NCI-H2196 (cell line): ENCODE results near the gene GPR171.
A peak's percentile ranks its signal among the peaks of the same experiment; 100 is the strongest.
"Not testable (repeated sequence)": the region's sequence is repeated elsewhere in the genome, so short reads cannot be mapped to it uniquely, and the experiment has no call there.

Experiments
- DNase-seq: peaks from one replicate; lab custom pipeline; 2025; ENCODE audit not compliant: unreplicated experiment; lab: John Stamatoyannopoulos, UW

GPR171 gene, protein sequence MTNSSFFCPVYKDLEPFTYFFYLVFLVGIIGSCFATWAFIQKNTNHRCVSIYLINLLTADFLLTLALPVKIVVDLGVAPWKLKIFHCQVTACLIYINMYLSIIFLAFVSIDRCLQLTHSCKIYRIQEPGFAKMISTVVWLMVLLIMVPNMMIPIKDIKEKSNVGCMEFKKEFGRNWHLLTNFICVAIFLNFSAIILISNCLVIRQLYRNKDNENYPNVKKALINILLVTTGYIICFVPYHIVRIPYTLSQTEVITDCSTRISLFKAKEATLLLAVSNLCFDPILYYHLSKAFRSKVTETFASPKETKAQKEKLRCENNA

DNA sequence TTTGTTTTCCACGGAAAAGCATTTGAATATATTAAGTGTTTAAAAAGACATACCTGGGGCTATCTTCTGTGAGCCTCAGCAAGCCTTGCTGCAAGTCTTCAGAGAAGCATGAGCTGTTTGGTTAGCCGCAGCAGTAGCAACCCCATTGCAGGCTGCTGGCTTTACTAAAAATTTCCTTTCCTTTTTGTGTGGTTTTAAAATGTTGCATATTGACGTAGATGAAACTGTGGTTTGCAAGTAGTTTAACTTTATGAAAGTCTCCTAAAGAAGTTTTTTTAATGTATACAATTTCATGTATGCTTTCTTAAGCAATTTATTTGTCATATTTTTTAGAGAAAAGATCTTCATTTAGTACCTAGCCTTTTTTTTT is at the start of gene GPR171:
TSS of gene GPR171 (minus strand) at position 166 of the 370 bp plus-strand sequence. CDS start 3,830 bp downstream, outside the sequence.
- DNase-seq: no peak

DNA sequence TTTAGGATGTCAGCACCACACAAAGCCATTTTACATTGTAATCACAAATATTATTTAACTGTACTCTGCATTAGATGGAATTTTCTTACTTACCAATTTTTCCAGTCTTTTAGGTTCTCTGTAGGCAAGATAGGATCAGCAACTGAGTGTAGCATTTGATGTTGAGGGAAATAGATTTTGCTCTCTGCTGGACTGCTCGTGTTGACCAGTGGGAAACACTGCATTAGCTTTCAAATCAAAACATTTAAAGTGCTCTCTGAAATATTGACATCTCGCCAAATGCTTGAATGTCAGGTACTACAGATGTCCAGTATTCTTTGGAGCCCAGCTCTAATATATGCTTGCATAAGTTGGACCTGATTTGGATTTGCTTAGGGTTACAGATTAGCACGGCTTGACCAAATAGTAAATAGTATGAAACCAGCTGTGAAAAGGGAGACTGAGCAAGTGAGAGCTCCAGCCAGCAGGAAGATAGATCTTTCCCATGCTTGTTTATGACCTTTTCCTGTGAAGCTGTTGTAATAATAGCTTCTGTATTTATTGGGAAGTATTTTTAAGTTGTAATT is 45.8 kb upstream of the GPR171 start:
- DNase-seq: peak; percentile 21

DNA sequence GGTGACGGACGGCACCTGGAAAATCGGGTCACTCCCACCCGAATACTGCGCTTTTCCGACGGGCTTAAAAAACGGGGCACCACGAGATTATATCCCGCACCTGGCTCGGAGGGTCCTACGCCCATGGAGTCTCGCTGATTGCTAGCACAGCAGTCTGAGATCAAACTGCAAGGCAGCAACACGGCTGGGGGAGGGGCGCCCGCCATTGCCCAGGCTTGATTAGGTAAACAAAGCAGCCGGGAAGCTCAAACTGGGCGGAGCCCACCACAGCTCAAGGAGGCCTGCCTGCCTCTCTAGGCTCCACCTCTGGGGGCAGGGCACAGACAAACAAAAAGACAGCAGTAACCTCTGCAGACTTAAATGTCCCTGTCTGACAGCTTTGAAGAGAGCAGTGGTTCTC is 39.0 kb upstream of the GPR171 start:
- DNase-seq: not testable (repeated sequence)

DNA sequence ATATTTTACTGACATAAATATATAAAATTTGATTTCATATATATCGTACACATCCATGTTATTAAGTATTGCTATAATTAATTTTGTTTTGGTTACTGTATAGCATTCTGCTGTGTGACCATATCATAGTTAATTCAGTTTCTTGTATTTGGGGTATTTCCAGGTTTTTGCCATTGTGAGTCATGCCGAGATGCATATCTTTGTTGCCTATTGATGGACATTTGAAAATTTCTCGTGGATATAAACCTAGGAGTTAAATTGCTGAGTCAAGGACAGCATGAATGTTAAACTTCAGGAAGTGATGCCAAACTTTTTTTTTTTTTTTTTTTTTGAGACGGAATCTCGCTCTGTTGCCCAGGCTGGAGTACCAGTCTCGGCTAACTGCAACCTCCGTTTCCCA is 33.7 kb upstream of the GPR171 start:
- DNase-seq: no peak

DNA sequence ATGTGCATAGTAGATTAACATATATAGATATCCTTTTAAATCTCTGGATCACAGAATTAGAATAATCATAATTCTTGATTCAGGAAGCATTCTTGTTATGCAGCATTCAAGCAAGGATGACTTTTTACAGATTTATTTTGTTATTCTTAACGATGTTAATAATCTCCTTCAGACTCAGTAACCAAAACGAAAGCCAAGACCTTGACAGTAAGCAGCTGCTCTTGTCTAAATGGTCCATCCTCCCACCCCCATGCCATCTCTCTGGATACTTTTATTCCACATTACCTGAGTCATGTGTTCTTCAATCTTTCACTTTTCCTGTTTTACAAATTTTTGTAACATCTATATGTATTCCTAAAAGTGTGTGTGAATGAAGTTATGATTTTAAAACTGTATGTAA is 33.3 kb upstream of the GPR171 start:
- no peak for DNase-seq

DNA sequence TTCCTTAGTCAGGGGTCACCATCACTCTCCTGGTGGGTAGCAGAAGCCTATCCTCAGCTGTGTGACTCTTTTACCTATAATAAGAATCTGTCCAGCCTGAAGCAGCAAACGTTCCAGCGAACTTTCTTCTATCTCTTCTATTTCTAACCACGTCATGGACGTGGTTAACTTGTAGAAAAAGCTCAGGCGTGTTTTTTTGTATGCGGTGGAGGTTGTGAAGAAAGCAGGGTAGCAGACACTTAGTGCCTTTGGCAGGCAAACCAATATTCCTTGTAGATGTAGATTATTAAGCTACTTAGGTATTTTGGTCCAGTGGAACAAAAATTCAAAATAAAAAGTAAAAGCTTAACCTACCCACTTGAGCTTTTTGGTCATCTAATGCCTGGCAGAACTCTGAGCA is 31.8 kb upstream of the GPR171 start:
- DNase-seq: no peak

DNA sequence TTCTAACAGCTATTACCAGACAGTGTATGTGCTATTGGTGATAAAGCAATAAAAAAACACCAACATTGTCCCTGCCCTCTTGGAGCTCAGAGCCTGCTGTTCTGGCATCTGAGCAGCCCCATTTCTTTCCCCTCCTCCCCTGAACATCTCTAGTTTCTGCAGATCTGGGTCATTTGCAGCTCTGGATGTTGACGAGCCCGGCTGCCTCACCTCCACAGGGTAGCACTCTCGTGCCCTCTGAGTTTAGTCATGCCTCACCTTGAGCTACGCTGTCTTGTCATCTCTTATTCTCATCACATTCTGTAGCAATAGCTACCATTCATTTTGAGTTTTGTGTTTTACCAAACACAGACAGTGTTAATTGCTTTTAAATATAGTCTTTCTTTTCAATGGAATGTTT is 30.0 kb upstream of the GPR171 start:
- no peak for DNase-seq

DNA sequence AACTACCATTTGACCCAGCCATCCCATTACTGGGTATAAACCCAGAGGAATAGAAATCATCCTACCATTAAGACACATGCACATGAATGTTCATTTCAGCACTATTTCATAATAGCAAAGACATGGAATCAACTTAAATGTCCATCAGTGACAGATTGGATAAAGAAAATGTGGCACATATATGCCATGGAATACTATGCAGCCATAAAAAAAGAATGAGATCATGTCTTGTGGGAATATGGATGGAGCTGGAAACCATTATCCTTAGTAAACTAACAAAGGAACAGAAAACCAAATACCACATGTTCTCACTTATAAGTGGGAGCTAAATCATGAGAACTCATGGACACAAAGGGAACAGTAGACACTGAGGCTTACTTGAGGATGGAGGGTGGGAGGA is 29.4 kb upstream of the GPR171 start:
- DNase-seq: not testable (repeated sequence)

DNA sequence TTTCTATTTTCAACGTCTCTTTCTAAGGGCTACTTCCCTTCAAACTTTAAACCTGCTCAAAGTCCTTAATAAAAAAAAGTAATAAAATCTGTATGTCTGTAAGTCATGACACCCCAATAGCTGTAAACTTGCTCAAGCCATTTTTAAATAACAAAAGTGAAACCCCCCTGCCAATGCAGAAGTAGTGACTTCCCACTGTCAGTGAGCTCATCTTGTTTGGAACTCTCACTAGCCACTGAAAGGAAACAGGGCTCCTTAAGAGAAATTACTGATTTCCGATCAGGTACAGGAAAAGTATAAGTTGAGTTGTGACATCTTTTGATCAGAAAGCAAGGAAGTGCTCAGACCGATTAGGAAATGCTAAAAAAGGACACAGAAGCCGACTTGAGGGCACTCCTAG is 27.6 kb upstream of the GPR171 start:
- no peak for DNase-seq

DNA sequence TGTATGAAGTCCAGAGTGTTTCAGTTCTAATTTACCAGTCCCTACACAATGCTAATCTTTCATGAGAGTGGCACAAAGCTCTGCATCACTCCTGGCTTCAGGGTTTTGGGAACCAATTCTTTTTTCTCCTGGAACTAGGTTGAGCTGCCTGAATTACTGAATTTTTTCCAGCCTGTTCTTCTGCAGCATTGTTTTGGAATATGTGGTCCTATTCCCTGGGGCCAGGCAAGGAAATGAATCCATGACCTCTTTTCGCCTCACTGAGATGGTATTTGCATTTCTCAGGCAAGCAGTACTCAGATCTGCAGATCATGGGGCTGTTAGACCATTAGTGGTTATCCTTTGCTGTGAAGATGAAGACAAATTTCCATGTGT is 25.6 kb upstream of the GPR171 start:
- DNase-seq: no peak

DNA sequence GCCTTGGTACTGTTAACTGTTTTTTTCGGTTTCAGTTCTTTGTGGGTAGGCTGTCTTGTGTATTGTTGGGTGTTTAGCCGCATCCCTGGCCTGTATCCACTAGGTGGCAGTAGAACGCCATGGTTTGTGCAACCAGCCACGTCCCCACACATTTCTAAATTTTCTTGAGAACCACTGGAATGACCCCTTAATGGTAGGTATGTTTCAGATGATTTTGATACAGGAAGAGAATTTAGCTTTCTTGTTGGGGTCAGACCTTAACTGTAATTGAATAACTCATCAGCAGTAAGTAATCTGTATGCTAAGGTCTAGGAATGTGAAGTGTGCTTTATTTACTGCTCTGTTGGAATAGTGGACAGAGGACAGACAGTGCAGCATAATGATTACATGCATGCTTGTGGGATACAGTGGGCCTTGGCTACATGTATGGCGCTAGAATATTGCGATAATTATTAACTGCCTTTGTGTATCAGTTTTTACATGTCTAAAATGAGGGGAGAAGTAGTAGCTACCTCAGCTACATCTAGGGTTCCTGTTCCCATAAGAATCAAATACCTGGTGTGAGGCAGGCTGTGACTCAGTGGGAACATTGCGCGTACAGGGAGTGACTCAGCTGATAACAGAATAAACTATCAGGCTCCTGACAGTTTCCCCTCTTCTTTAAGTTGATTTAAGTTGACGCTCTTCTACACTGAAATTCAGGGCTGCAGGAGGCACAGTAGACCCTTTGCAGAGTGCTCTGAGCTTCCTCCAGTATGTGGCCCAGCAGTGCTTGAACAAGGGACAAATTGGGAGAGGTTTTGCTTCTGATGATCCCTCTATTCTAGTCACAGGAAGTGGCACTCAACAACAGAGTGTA is 25.0 kb upstream of the GPR171 start:
- peak; percentile 84 for DNase-seq

DNA sequence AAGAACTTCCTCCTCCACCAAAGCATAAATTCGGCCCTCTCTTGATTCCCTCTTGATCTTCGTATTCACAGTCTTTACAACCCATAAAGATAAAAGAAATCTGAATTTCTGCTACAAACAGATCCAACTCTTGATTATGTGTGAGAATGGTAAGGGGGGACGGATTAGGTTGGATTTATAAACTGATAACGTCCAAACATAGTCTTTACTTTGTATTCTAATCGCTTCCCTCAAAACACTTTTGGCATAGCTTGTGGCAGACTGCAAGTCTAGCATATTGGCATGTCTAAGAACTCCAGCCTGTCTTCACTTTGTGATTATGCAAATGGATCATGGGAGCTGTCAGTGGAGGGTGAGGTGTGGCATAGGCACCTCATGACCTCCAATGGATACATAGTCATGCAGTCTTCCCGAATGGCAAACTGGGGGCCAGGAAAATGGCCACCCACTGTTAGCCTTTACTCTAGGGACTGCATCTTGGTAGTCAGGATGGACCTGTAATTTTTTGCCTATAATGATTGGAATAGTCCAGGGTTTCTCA is 24.3 kb upstream of the GPR171 start:
- DNase-seq: no peak

DNA sequence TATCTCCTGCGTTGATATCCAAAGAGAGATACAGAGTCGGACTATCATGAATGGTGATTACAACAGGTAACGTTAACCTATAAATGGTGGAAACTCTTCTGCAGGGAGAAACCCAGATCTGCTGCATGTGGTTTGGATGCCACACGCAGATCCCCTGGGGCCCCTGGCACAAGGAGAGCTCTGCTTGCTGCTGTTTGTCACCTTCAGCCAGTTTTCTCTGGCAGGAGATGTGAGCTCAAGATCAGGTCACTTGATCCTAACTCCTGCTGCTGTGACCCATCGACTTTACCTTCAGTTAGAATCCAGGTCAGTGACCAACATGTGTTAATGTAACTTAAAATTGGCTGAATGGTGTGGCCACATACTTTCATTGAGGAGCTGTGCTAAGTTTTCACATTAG is 23.8 kb upstream of the GPR171 start:
- DNase-seq: no peak

DNA sequence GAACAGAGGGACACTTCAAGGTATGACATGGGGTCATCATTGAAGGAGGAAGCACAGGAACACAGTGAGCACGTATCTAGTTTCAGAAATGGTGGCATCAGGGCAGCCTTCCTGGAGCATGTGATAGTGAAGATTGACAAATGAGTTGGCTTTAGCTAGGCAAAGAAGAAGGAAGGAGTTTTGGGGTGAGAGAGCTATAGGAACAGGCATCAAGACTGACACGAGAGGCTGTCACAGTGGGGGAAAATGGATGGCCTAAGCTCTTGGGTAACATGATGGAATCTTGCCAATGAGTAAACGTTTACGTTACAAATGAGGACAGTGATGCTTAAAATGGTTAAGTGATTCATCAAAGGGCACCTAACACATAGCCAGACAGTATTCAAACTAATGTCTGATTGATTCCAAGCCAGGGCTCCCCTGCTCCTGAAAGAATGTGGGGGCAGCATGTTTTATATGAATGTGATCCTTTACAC is 23.1 kb upstream of the GPR171 start:
- peak; percentile 64 for DNase-seq

DNA sequence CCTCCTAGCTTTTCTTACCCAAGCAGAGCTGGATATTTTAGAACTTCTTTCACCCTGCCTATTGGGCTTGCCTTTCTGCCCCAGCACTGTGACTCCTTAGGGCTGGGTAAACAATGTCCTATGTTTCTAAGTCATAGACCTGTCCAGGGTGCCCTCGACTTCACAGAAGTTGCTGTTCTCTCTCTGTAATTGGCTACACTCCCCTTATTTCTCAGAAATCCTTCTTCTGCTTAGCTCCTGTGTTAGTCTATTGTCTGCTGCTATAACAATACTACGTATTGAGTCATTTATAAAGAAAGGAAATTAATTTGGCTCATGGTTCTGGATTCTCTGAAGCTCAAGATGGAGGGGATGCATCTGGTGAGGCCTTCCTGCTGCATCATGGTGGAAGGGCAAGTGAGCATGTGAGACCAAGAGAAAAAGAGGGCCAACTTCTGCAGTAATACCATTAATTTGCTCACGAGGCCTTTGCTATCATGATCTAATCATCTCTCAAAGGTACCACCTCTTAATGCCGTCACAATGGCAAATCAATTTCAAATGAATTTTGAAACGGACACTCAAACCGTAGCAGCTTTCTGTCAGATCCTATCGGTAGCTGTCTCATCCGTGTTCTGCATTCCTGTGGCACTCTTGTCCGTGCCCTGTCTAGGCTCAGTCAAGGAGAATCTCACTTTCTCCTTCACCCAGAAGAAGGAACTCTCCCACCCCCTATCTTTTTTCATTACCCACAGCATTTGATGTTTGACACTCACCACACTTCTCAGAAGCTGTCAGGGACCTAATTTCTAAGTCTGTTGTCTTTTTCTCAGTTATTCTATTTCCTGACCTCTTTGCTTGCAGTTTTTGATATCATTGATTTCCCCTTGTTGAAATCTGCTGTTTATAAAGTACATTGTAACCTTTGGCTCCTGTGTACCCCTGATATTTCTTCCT is 22.3 kb upstream of the GPR171 start:
- no peak for DNase-seq

DNA sequence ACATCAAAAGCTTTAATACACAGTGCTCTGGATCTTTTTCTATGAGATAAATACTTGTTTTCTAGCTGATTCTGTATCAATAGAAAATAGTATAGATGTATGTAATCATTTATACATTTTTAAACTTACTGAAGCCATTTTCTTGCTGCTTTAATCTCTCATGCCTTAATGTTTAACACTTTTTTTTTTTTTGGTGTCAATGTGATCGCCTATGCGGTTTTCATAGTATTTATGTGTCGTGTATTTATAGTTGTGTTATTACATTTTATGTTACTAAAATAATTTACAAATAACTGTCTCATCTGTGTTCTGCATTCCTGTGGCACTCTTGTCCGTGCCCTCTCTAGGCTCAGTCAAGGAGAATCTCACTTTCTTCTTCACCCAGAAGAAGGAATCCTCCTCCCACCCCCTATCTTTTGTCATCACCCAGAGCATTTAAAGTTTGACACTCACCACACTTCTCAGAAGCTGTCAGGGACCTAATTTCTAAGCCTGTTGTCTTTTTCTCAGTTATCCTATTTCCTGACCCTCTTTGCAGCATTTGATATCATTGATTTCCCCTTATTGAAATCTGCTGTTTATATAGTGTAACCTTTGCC is 21.4 kb upstream of the GPR171 start:
- no peak for DNase-seq

DNA sequence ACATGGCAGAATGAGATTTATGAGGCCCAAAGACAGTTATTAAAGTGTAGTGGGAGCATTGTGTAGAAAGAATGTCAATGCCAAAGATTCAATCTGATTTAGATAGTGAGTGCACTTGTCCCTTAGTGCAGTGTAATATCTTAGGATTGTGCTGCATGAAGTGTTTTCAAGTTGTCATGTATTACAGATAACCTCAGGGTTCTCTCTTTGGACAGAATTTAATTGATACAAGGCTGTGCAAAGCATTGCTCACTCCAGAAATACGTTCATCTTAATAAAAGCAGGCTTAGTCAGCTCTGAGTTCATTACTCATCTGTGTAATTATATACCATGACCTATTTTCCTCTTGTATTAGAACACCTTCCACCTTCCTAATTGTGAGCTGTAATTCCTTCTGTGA is 16.0 kb upstream of the GPR171 start:
- DNase-seq: no peak

DNA sequence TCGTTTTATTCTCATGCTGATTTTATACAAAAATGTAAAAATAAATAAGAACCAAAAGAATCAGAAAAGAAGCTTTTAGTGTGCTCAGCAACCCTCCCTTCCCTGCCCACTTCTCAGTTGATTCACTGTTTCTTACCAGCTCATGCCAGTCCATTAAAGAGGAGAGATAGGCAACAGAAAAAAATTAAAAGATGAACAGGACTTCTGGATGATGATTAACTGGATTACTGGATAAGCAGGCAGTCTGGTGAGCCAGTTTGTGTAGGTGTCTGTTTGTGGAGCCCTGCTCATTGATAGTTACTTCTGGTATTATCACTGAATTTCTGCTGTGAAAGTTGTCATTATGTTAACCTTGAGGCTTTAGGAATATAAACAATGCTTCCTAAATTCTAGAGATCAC is 15.1 kb upstream of the GPR171 start:
- DNase-seq: no peak

DNA sequence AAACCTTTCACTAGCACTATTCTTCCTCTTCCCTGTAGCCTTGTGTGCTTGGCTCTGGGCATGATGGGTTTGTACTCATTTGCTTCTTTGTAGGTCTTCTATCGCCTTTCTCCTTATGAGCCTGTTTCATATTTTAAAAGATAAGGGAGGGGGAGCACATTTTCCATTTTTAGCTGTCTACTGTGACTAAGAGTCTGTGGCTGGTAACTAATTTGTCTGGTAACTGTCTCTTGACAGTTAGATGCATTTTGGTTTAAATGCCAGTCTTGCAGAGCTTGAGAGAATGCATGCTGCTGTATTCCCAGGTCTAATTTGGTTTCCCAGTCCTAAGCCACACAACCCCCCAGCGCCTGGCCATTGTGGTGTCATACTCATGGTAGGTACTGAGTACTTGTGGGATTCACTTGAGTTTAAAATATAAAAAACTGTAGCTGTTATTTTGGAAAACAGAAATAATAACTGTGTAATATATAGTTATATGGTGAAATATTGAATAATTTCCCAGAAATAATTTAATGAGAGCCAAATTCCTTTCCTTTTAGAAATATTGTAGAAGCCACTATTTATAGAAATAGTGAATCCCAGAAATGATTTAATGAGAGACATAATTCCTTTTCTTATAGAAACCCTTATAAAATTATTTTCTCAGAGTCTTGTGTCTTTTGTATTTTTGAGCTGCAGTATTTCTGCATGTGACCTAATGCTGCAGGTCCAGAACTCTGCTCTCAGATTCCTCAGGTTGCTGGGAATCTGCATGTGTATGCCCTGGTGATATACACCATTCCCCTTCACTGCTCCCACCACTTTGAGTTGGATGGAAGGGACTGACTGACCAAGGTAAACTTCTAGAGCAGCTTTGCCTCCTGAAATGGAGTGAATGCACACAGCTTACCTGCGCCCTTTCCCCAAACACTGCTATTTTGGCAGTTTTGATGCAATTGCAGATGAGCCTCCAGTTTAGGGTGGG is 13.9 kb upstream of the GPR171 start:
- no peak for DNase-seq
